NAMALWA (cell line): ENCODE data around the gene DOK1.
A peak's percentile ranks its signal among the peaks of the same experiment; 100 is the strongest.

Source experiments
- DNase-seq: peaks from one replicate; pipeline ENCODE4 v3.0.0-alpha.2; 2015; ENCODE audit warnings: low spot score

The DOK1 gene

GRCh38 chr2:74553892-74554819 lies at the start of gene DOK1, which contains the start of gene LOXL3:
DOK1 (plus strand) TSS chr2:74554720; CDS start chr2:74554755, 35 bp downstream.
LOXL3 (minus strand) TSS chr2:74553942; CDS start chr2:74552634, 1,308 bp downstream.
- DNase-seq, result peak; percentile 71

- no peak for DNase-seq
Observed at GRCh38 chr2:74505448-74506246, 48.9 kb upstream of the DOK1 start.

GRCh38 chr2:74507145-74507925 lies 47.2 kb upstream of the DOK1 start, which contains the start of gene PCGF1:
PCGF1 (minus strand) TSS chr2:74507695; CDS start chr2:74507668, 27 bp downstream.
- DNase-seq, result peak; percentile 98

GRCh38 chr2:74507926-74508520 lies 46.5 kb upstream of the DOK1 start:
- DNase-seq, result peak; percentile 35

GRCh38 chr2:74510272-74510671 lies 44.2 kb upstream of the DOK1 start:
- no peak for DNase-seq

- DNase-seq, result no peak
Observed at GRCh38 chr2:74511104-74511989, 43.2 kb upstream of the DOK1 start.

- no peak for DNase-seq
Observed at GRCh38 chr2:74512744-74513604, 41.5 kb upstream of the DOK1 start.

- DNase-seq, result no peak
Observed at GRCh38 chr2:74513605-74514367, 40.7 kb upstream of the DOK1 start.

- DNase-seq, result no peak
Observed at GRCh38 chr2:74514368-74515270, 39.9 kb upstream of the DOK1 start, which contains the start of gene TLX2. TLX2 (plus strand) TSS chr2:74514450; CDS start chr2:74514807, 357 bp downstream.

- no peak for DNase-seq
Observed at GRCh38 chr2:74515271-74515980, 39.1 kb upstream of the DOK1 start.

- no peak for DNase-seq
Observed at GRCh38 chr2:74515981-74516633, 38.4 kb upstream of the DOK1 start.

- DNase-seq, result no peak
Observed at GRCh38 chr2:74516650-74517049, 37.9 kb upstream of the DOK1 start.

GRCh38 chr2:74522516-74522915 lies 32.0 kb upstream of the DOK1 start:
- DNase-seq, result no peak

- no peak for DNase-seq
Observed at GRCh38 chr2:74524005-74524404, 30.5 kb upstream of the DOK1 start.

- DNase-seq, result no peak
Observed at GRCh38 chr2:74524955-74525716, 29.4 kb upstream of the DOK1 start.
